GM19043 (cell line): ENCODE data around the gene PTGS1.
A peak's percentile ranks its signal among the peaks of the same experiment; 100 is the strongest.
"Not testable (repeated sequence)": the region's sequence is repeated elsewhere in the genome, so short reads cannot be mapped to it uniquely, and the experiment has no call there.

Experiments
- ATAC-seq: cut with Tn5 transposase; IDR thresholded peaks from one replicate; pipeline ENCODE4 v1.9.1; 2021; ENCODE audit warnings: low read depth; ENCODE audit not compliant: unreplicated experiment

PTGS1 gene

GRCh38 chr9:122346478-122347347 is 24.1 kb upstream of the PTGS1 start:
- no peak for ATAC-seq

- ATAC-seq, result no peak
Observed at GRCh38 chr9:122347348-122348287, 23.2 kb upstream of the PTGS1 start.

DNA sequence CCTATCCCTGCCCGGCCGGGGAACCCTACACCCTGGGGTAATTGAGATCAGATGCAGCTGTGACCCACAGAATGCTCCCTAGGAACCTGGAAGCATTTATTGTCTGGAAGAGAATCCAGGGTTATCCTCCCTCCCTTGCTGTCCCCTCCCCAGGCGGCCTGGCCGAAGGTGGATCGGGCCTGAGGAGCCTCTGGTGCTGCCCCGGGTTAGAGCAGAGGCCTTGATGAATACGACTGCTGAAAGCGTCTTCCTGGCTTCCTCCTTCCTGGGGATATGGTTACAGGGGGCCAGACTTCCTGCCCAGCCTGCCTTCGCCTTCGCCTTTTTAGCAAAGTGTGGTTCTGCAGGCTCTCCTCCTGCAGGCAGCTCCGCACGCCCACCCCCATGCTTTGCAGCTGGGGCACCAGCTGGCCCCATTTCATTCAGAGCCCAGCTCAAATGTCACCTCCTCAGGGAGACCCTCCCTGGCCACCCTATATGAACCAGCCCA is 22.5 kb upstream of the PTGS1 start:
- ATAC-seq, result no peak

DNA sequence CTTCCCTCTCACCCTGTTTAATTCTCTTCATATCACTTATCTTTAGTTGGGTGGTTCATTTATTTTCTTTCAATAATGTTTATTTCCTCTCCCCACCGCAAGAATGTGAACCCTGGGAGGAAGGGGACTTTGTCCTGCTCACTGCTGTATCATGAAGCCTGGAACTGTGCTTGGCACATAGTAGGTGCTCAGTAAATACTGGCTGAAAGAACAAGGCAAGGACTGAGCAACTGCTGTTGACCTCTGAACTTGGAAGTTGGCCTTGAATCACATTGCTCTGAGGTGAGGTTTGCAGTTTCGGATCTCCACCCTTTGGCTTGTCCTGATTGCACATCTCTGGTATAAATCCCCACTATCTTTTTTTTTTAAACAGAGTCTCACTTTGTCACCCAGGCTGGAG is 22.0 kb upstream of the PTGS1 start:
- no peak for ATAC-seq

- ATAC-seq, result no peak
Observed at GRCh38 chr9:122349201-122349600, 21.6 kb upstream of the PTGS1 start.

GRCh38 chr9:122350577-122351355 is 20.1 kb upstream of the PTGS1 start:
- peak; percentile 80 for ATAC-seq

DNA sequence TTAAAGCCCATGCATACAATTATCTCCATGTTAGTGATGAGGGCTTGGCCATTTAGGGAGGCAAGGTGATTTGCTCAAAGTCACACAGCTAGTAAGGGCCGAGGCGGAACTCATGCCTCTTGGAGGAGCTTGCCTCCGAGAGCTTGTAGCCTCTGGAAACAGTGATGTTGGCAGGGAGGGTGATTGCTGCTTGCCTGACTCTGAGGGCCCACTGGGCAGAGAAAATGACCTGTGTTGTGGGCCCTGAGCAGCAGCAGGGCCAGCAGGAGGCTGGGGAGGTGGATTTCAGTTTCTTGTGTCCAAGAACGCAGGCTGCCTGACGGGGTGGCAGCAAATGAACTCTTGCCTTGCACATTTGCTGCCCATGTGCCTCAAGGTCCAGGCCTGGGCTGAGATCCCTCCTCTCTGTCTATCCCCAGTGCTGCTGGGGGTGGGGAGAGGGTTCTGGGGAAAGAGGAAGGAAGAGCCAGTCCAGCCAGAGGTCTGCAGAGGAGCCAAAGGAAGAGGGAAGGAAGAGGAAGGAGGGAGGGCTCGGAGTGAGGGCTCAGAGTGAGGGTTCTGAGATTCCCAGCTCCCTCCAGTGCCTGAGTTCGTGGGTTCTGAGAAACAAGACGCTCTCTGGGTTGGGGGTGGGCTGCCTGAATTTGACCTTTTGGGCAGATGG is 16.2 kb upstream of the PTGS1 start:
- no peak for ATAC-seq

- no peak for ATAC-seq
Observed at GRCh38 chr9:122355336-122355875, 15.4 kb upstream of the PTGS1 start.

DNA sequence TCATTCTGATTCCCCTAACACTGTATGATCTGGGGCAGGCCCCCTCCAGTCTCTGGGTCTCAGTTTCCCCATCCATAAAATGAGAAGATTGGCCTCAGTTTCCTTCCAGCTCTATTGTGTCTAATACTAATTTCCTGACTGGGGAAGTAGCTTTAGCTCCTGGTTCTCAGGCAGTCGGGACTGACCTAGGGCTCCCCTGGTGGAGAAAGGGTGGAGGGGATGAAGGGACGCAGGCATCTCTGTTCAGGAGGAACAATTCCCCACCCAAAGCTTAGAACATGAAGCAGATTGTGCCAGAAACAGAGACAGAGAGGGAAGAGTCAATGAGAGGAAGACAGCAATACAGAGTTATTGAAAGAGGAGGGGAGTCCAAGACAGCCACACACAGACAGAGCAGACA is 14.2 kb upstream of the PTGS1 start:
- no peak for ATAC-seq

GRCh38 chr9:122360891-122361290 is 9.9 kb upstream of the PTGS1 start:
- no peak for ATAC-seq

GRCh38 chr9:122363131-122363530 is 7.7 kb upstream of the PTGS1 start:
- not testable (repeated sequence) for ATAC-seq

DNA sequence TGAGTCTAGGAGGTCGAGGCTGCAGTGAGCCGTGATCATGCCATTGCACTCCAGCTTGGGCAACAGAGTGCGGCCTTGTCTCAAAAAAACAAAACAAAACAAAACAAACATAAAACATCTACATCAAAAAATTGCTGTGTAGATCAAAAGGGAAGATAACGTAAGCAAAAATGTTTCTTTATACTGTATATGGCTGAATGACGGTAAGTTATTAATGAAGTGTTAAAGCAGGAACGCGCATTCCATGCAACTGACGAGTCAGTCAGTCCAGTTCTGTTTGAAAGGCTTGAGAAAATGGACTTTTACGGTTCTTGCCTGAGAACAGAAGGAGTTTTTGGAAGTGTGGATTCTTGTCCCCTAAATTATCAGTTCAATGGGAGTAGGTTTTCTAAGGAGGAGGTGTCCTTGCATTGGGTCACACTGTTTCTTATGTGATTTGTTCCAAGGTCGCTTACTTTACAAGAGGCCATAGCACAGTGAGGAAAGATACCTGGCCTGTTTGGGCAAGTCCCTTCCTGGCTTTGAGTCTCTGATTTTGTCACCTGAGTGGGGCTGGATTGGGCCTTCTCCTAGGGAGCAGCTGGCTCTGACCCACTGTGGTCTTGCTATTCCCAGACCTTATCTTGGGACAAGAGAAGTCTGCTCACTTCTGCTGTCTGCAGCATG is 6.6 kb upstream of the PTGS1 start:
- ATAC-seq, result no peak

DNA sequence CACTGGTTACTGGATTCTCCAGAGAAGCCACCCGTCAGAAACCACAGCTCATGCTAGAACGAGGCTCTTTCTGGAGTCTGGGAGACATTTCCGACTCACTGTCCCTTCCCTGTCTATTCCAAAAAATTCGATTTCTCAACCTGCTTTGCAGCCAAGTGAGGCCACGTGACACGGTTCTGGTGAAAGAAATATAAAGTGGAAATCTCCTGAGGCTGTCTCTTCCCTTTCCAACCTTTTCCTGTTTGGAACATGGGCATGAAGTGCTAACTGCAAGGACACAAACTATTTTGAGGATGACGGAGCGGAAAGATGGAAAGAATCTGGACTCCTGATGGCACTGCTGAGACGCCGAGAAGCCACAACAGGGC is 6.1 kb upstream of the PTGS1 start:
- no peak for ATAC-seq

- ATAC-seq, result no peak
Observed at GRCh38 chr9:122366074-122366660, 4.7 kb upstream of the PTGS1 start.

DNA sequence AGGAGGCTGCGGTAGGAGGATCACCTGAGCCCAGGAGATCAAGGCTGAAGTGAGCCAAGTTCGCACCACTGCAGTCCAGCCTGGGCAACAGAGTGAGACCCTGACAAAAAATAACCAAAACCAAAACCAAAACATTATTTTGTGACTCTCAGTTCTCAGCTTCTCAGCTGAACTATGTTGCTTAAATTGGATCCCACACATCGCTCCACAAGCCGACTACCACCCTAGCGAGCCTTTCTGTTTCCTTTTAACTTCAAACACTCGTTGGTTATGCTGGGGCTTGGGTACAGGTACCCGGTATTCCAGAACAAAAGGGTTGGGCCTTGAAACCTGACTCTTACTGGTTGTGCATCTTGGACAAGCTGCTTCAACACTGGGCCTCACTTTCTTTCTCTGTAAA is 3.8 kb upstream of the PTGS1 start:
- ATAC-seq, result no peak

DNA sequence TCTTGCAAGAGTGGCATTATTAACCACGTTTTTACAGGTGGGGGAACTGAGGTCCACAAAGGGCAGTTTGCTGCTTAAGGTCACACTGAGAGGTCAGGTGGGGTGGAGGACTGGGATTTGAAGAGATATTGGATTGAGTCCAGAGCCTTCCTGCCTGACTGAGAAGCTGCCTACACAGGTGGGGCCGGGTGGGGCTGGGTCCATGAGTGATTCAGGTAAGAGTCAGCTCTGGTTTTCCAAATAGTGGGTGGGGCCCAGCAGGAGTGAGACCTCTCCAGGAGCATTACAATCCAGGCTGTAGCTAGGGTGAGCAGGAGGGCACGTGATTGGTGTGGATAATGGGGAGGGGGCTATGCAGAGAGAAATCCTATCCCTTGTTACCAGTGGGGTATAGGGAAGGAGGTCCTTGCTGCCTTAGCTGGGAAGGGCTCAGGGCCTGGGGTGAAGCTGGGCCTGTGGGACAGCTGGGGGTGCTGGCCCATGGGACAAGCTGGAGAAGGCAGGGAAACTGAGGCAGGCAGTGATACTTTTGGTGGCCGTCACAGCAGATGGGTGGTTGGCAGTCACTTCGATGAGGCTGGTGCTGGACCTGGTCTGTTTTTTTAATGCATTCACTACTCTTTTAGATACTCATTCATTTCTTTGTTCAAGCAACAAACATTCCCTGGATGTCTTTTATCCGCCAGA is 2.9 kb upstream of the PTGS1 start:
- ATAC-seq, result no peak

DNA sequence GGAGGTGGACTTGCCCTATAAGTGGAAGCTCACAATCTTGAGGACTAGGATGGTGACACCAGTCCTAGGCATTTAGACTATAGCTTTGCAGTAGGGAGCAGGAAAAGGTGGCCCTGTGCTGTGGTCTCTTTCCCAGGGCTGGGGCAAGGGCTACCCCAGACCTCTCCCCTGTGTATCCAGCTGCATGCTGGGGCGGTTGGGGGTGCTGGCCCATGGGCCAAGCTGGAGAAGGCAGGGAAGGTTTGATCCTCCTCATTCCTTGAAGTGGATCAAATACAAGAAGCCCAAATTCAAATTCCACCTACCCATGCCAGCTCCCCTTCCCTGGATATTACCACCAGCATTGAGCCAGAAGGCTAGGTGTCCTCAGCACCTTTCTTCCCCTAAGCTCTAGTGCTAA is 2.2 kb upstream of the PTGS1 start:
- no peak for ATAC-seq

DNA sequence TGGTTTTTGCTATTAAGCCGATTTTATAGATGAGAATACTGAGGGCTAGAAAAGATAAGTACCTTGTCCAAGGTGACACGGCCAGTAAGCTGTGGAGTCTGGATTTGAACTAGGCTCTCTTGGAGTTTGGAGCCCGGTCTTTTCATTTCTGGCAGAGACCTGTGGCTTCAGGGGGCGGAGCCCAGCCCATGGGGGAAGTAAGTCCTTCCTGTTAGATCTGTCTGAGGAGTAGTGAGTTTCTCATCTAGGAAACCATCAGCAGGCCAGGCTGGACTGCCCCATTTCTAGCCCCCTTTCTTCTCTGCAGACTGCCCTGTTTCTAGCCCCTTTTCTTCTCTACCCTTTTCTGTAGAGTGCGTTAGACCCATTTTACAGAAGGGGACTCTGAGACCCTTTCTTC is 521 bp upstream of the PTGS1 start:
- peak; percentile 37 for ATAC-seq
